ENCODE data around the gene SULT2B1. TPM values are rescaled to one million over a fixed set of nuclear protein-coding genes. Genes with fewer than 3 reads are reported as not detected.

The SULT2B1 gene
- polyA plus RNA-seq, 2 of the 4 experiments (the other 2 are of a cell fraction) = 22.2 to 34.3 TPM

DNA sequence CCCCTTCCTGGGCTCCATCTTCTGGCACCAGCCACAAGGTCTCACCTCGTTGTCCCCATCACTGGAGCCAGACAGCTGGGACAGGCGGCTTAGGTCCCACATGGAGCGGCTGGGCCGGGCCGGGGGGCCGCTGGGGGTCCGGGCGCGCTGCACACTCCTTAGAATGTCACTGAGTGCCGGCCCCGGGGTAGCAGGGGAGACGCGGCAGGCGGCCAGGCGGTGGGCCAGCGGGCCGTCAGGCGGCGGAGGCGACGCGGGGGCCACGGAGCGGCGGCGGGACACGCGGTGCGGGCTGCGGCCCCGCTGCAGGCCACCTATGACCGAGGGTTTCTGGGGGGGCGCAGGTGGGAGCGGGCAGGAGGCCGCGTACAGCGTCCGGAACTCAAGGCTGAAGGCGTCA lies 51.5 kb downstream of the SULT2B1 start:
- CTCF ChIA-PET = interaction anchor here (18.9 kb wide), 1 partner anchor 14 kb away, joined by 396 read pairs; no protein-coding TSS in a partner anchor

DNA sequence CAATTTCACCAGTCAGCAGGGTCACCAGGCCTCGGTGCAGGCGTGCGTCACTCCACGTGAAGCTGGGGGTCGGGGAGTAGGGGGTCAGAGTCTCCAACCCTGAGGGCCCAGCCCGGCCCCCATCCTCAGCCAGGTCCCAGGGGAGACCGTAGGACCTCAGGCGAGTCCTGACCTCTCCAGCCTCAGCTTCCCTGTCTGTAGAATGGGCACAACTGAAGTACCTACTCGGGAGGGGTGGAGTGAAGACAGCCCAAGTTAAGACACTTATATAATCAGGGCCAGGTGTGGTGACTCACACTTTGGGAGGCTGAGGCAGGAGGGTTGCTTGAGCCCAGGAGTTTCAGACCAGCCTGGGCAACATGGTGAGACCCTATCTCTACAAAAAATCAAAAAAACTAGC lies 51.9 kb downstream of the SULT2B1 start:
- Histone ChIP-seq H3K9me3 (no peaks in the 10 kb centered on the region), H3K27ac (no peak overlapping the region; a peak in 1 of 6 replicates), H3K4me2 (no peak overlapping the region), H3K4me3 (no peak overlapping the region), H3K4me1 (peaks cover 14% of the 10 kb centered on the region)
- ATAC-seq (no peak), DNase-seq (ENCODE audit: low read depth in 1 of 2, low spot score in 1 of 2) (no peak), FAIRE-seq (no peak)
- TF ChIP-seq FOSL2 (IDR thresholded peaks at IDR 0.05) = no peak
- TF ChIP-seq FOSL2 (CRISPR knock-in tag; IDR thresholded peaks at IDR 0.05) = 0 out of 2 replicates have a peak, but pooled peaks have one; percentile 18
- no peak for TF ChIP-seq HDAC2 (IDR thresholded peaks at IDR 0.05)
- TF ChIP-seq KDM1A (IDR thresholded peaks at IDR 0.05; ENCODE audit: low read depth) = peak; percentile 64; the same call in 1 of the 2 replicates
- WGBS (ENCODE audit: missing lambda C conversion rate) = 87% methylated on average over 9 of the region's 9 CpGs
- POLR2A ChIA-PET = no interaction called here
- CTCF ChIA-PET = interaction anchor here (18.9 kb wide), 1 partner anchor 15 kb away, joined by 396 read pairs; no protein-coding TSS in a partner anchor

More for the DNA sequence above, 51.5 kb downstream of the SULT2B1 start:
- Histone ChIP-seq H3K27ac (peak overlapping the region in 1 of 2 experiments; percentile 66; a peak in 2 of 6 replicates), H3K9me3 (no peaks in the 10 kb centered on the region), H3K4me3 (no peak overlapping the region), H3K4me1 (peaks cover 14% of the 10 kb centered on the region), H3K4me2 (no peak overlapping the region)
- TF ChIP-seq FOSB (CRISPR knock-in tag; IDR thresholded peaks at IDR 0.05) = no peak
- TF ChIP-seq ESRRA (IDR thresholded peaks at IDR 0.05; ENCODE audit: borderline replicate concordance, low read length) = no peak
- TF ChIP-seq POLR2AphosphoS2 (conservative IDR thresholded peaks at IDR 0.05; ENCODE audit: low read length) = no peak
- TF ChIP-seq GATA3 (IDR thresholded peaks at IDR 0.05; ENCODE audit: borderline replicate concordance) = no peak
- no peak for TF ChIP-seq HDAC2 (IDR thresholded peaks at IDR 0.05)
- TF ChIP-seq, protein P1, sequence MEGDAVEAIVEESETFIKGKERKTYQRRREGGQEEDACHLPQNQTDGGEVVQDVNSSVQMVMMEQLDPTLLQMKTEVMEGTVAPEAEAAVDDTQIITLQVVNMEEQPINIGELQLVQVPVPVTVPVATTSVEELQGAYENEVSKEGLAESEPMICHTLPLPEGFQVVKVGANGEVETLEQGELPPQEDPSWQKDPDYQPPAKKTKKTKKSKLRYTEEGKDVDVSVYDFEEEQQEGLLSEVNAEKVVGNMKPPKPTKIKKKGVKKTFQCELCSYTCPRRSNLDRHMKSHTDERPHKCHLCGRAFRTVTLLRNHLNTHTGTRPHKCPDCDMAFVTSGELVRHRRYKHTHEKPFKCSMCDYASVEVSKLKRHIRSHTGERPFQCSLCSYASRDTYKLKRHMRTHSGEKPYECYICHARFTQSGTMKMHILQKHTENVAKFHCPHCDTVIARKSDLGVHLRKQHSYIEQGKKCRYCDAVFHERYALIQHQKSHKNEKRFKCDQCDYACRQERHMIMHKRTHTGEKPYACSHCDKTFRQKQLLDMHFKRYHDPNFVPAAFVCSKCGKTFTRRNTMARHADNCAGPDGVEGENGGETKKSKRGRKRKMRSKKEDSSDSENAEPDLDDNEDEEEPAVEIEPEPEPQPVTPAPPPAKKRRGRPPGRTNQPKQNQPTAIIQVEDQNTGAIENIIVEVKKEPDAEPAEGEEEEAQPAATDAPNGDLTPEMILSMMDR (IDR thresholded peaks at IDR 0.05) = no peak
- TF ChIP-seq, protein P2, sequence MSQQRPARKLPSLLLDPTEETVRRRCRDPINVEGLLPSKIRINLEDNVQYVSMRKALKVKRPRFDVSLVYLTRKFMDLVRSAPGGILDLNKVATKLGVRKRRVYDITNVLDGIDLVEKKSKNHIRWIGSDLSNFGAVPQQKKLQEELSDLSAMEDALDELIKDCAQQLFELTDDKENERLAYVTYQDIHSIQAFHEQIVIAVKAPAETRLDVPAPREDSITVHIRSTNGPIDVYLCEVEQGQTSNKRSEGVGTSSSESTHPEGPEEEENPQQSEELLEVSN (IDR thresholded peaks at IDR 0.05; ENCODE audit: borderline replicate concordance, low read depth) = no peak
- no peak for TF ChIP-seq FOSL2 (IDR thresholded peaks at IDR 0.05)
- no peak for TF ChIP-seq FOSL2 (CRISPR knock-in tag; IDR thresholded peaks at IDR 0.05)
- no peak for TF ChIP-seq MAZ (IDR thresholded peaks at IDR 0.05; ENCODE audit: borderline replicate concordance, low read depth, low read length)
- TF ChIP-seq ZC3H11A (IDR thresholded peaks at IDR 0.05) = no peak
- no peak for TF ChIP-seq KDM5A (IDR thresholded peaks at IDR 0.05)
- TF ChIP-seq FOXS1 (CRISPR knock-in tag; IDR thresholded peaks at IDR 0.05) = no peak
- ATAC-seq (no peak), FAIRE-seq (no peak), DNase-seq (ENCODE audit: low read depth in 1 of 2, low spot score in 1 of 2) (no peak)
- 95% methylated on average over 39 of the region's 39 CpGs for WGBS (ENCODE audit: missing lambda C conversion rate)
- POLR2A ChIA-PET = no interaction called here

DNA sequence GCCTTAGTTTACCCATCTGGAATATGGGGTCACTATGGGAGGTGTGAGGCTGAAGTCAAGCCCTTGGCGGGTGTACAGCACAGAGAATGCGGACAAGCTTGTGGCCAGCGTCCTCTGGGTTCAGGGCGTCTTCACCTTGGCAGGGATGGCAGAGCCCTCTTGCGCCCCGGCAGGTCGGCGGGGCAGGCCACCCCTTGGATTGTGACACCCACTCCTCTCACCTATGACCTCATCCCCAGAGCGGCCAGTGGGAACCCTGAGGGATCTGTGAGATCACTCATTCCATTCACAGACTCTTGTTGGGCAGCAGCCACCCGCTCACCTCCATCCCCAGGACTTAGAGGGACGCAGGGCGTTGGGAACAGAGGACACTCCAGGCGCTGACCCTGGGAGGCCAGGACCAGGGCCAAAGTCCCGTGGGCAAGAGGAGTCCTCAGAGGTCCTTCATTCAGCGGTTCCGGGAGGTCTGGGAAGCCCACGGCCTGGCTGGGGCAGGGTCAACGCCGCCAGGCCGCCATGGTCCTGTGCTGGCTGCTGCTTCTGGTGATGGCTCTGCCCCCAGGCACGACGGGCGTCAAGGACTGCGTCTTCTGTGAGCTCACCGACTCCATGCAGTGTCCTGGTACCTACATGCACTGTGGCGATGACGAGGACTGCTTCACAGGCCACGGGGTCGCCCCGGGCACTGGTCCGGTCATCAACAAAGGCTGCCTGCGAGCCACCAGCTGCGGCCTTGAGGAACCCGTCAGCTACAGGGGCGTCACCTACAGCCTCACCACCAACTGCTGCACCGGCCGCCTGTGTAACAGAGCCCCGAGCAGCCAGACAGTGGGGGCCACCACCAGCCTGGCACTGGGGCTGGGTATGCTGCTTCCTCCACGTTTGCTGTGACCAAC lies 54.7 kb downstream of the SULT2B1 start, which contains the start of gene SPACA4:
Gene SPACA4 (plus strand): TSS at position 280 of the 896 bp plus-strand sequence. CDS start 237 bp downstream, at position 517.
- no peak for DNase-seq (ENCODE audit: low read depth in 1 of 2, low spot score in 1 of 2)
- Histone ChIP-seq H3K9me3 (no peaks in the 10 kb centered on the region), H3K4me1 (peaks cover 18% of the 10 kb centered on the region), H3K4me2 (no peak within 1 kb of the TSS), H3K27ac (peak within 1 kb of the TSS in 1 of 2 experiments; percentile 24; a peak in 1 of 6 replicates), H3K4me3 (no peak within 1 kb of the TSS)
- no peak for FAIRE-seq
- no peak for TF ChIP-seq MAZ (IDR thresholded peaks at IDR 0.05; ENCODE audit: borderline replicate concordance, low read depth, low read length)
- no peak for TF ChIP-seq MYC (IDR thresholded peaks at IDR 0.05; ENCODE audit: borderline replicate concordance, low read length)
- TF ChIP-seq KDM1A (IDR thresholded peaks at IDR 0.05; ENCODE audit: low read depth) = no peak
- TF ChIP-seq RARB (CRISPR knock-in tag; IDR thresholded peaks at IDR 0.05) = no peak
- TF ChIP-seq ZC3H11A (IDR thresholded peaks at IDR 0.05) = no peak
- no peak for TF ChIP-seq POLR2AphosphoS2 (conservative IDR thresholded peaks at IDR 0.05; ENCODE audit: low read length)
- TF ChIP-seq POLR2A (IDR thresholded peaks at IDR 0.05; ENCODE audit: low read length) = no peak
- TF ChIP-seq RNF2 (IDR thresholded peaks at IDR 0.05; ENCODE audit: borderline replicate concordance, low read depth) = no peak
- no peak for TF ChIP-seq RFX5 (IDR thresholded peaks at IDR 0.05)
- TF ChIP-seq, protein P3, sequence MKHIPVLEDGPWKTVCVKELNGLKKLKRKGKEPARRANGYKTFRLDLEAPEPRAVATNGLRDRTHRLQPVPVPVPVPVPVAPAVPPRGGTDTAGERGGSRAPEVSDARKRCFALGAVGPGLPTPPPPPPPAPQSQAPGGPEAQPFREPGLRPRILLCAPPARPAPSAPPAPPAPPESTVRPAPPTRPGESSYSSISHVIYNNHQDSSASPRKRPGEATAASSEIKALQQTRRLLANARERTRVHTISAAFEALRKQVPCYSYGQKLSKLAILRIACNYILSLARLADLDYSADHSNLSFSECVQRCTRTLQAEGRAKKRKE (CRISPR knock-in tag; IDR thresholded peaks at IDR 0.05; ENCODE audit: low read depth) = no peak
- no peak for TF ChIP-seq KDM5A (IDR thresholded peaks at IDR 0.05)
- no peak for TF ChIP-seq JUNB (IDR thresholded peaks at IDR 0.05)
- TF ChIP-seq BHLHE40 (IDR thresholded peaks at IDR 0.05; ENCODE audit: low read depth, low read length) = no peak
- no peak for TF ChIP-seq ZFP36 (IDR thresholded peaks at IDR 0.05; ENCODE audit: borderline replicate concordance, partially characterized antibody)
- TF ChIP-seq, protein P2 (IDR thresholded peaks at IDR 0.05; ENCODE audit: borderline replicate concordance, low read depth) = no peak
- TF ChIP-seq, protein P4, sequence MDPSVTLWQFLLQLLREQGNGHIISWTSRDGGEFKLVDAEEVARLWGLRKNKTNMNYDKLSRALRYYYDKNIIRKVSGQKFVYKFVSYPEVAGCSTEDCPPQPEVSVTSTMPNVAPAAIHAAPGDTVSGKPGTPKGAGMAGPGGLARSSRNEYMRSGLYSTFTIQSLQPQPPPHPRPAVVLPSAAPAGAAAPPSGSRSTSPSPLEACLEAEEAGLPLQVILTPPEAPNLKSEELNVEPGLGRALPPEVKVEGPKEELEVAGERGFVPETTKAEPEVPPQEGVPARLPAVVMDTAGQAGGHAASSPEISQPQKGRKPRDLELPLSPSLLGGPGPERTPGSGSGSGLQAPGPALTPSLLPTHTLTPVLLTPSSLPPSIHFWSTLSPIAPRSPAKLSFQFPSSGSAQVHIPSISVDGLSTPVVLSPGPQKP (IDR thresholded peaks at IDR 0.05; ENCODE audit: low read depth, low read length) = no peak
- TF ChIP-seq GATA3 (IDR thresholded peaks at IDR 0.05; ENCODE audit: borderline replicate concordance) = no peak
- no peak for TF ChIP-seq HOXB13 (CRISPR knock-in tag; IDR thresholded peaks at IDR 0.05; ENCODE audit: low read depth)
- TF ChIP-seq EHF (CRISPR knock-in tag; IDR thresholded peaks at IDR 0.05) = no peak
- WGBS (ENCODE audit: missing lambda C conversion rate) = 91% methylated on average over 33 of the region's 39 CpGs
- CTCF ChIA-PET = interaction anchor here (1.0 to 18.9 kb wide), 7 partner anchors 12 to 287 kb away, joined by 3 to 396 read pairs (median 55); partner anchors contain the start of genes KDELR1, RPL18 and SPHK2
- ATAC-seq = no peak
- POLR2A ChIA-PET = interaction anchor here (2.4 kb wide), 1 partner anchor 12 kb away, joined by 10 read pairs; the partner anchor contains the start of genes RPL18 and SPHK2

Measured in A549 (cell line).